Measurements from ENCODE around the gene RHEX.
"Not testable (repeated sequence)": the region's sequence is repeated elsewhere in the genome, so short reads cannot be mapped to it uniquely, and the experiment has no call there.

Gene RHEX

GRCh38 chr1:206052919-206053610 lies at the start of gene RHEX:
Gene RHEX, plus strand, starts transcription at chr1:206053173. Its CDS starts 44,656 bp downstream, at chr1:206097829.
- Histone ChIP-seq H3K9ac (peak within 1 kb of the TSS; percentile 65 to 82 (median 78); a peak in 21 of 22 replicates), H3K4me3 (peak within 1 kb of the TSS; percentile 28 to 70 (median 56); a peak in 19 of 20 replicates), H3K4me2 (peak within 1 kb of the TSS; percentile 79 to 91 (median 84)), H3K4me1 (peaks cover 41 to 74% (median 57%) of the 10 kb centered on the region in 10 experiments), H3K27ac (peak within 1 kb of the TSS; percentile 45 to 92 (median 86); a peak in 21 of 22 replicates), H3K9me3 (replicated peaks in 1 of 11) (peaks cover 0 to 35% (median 13%) of the 10 kb centered on the region in 11 experiments; a peak in 12 of 22 replicates), H3K36me3 (peaks cover 0 to 32% (median 17%) of the 10 kb centered on the region in 11 experiments; a peak in 14 of 22 replicates)
- H3K27me3 ChIP-seq, H4K20me1 ChIP-seq: not testable (repeated sequence)

- H3K4me2 ChIP-seq = peak overlapping the region in 8 of 11 experiments; percentile 50 to 99 (median 75); a peak in 15 of 22 replicates
These were observed 48.8 kb upstream of the RHEX start for GRCh38 chr1:206003854-206004800.

GRCh38 chr1:206004826-206005225 lies 48.1 kb upstream of the RHEX start:
- Histone ChIP-seq H3K4me2 (peak overlapping the region in 3 of 11 experiments; percentile 95 to 99 (median 98); a peak in 6 of 22 replicates), H3K9ac (no peak overlapping the region; a peak in 1 of 22 replicates), H3K36me3 (peaks cover 0 to 2% (median 0%) of the 10 kb centered on the region in 11 experiments; a peak in 2 of 22 replicates), H3K9me3 (replicated peaks in 1 of 11) (no peaks in the 10 kb centered on the region), H4K20me1 (no peaks in the 10 kb centered on the region; a peak in 1 of 22 replicates), H3K27ac (peak overlapping the region in 2 of 11 experiments; percentile 37 to 59; a peak in 3 of 22 replicates), H3K27me3 (no peaks in the 10 kb centered on the region), H3K4me1 (peaks cover 0 to 82% (median 46%) of the 10 kb centered on the region in 10 experiments; a peak in 16 of 20 replicates), H3K4me3 (no peak overlapping the region)
- TF ChIP-seq Cebpa-rat (IDR thresholded peaks at IDR 0.05) = no peak

More at GRCh38 chr1:206003854-206004800, 48.8 kb upstream of the RHEX start:
- H3K36me3 ChIP-seq = peaks cover 0 to 9% (median 0%) of the 10 kb centered on the region in 11 experiments; a peak in 3 of 22 replicates
- TF ChIP-seq Cebpa-rat (IDR thresholded peaks at IDR 0.05) = no peak
- no peak overlapping the region for H3K4me3 ChIP-seq
- H3K9ac ChIP-seq = peak overlapping the region in 3 of 11 experiments; percentile 5 to 69 (median 25); a peak in 2 of 22 replicates
- H3K27me3 ChIP-seq = no peaks in the 10 kb centered on the region
- H3K9me3 ChIP-seq (replicated peaks in 1 of 11) = peaks cover 0 to under 1% (median 0%) of the 10 kb centered on the region in 11 experiments; a peak in 2 of 22 replicates
- H3K27ac ChIP-seq = peak overlapping the region in 4 of 11 experiments; percentile 28 to 66 (median 44); a peak in 6 of 22 replicates
- H3K4me1 ChIP-seq = peaks cover 0 to 88% (median 46%) of the 10 kb centered on the region in 10 experiments; a peak in 16 of 20 replicates
- no peaks in the 10 kb centered on the region; a peak in 1 of 22 replicates for H4K20me1 ChIP-seq

GRCh38 chr1:206005234-206005633 lies 47.7 kb upstream of the RHEX start:
- H3K4me1 ChIP-seq = peaks cover 0 to 81% (median 46%) of the 10 kb centered on the region in 10 experiments; a peak in 16 of 20 replicates
- no peaks in the 10 kb centered on the region; a peak in 1 of 22 replicates for H3K36me3 ChIP-seq
- no peaks in the 10 kb centered on the region for H3K27me3 ChIP-seq
- no peak for TF ChIP-seq Cebpa-rat (IDR thresholded peaks at IDR 0.05)
- H4K20me1 ChIP-seq = no peaks in the 10 kb centered on the region
- H3K4me3 ChIP-seq = no peak overlapping the region
- peak overlapping the region in 3 of 11 experiments; percentile 37 to 59 (median 38); a peak in 4 of 22 replicates for H3K27ac ChIP-seq
- no peaks in the 10 kb centered on the region for H3K9me3 ChIP-seq (replicated peaks in 1 of 11)
- peak overlapping the region in 1 of 11 experiments; percentile 23; a peak in 2 of 22 replicates for H3K9ac ChIP-seq
- H3K4me2 ChIP-seq = peak overlapping the region in 5 of 11 experiments; percentile 38 to 99 (median 95); a peak in 8 of 22 replicates

- Histone ChIP-seq H3K27me3 (no peaks in the 10 kb centered on the region), H3K9ac (peak overlapping the region in 1 of 11 experiments; percentile 23; a peak in 2 of 22 replicates), H3K9me3 (replicated peaks in 1 of 11) (no peaks in the 10 kb centered on the region), H3K36me3 (no peaks in the 10 kb centered on the region; a peak in 1 of 22 replicates), H3K4me3 (no peak overlapping the region), H3K27ac (peak overlapping the region in 2 of 11 experiments; percentile 38 to 59; a peak in 2 of 22 replicates), H3K4me2 (peak overlapping the region in 5 of 11 experiments; percentile 38 to 99 (median 95); a peak in 10 of 22 replicates), H3K4me1 (peaks cover 0 to 81% (median 42%) of the 10 kb centered on the region in 10 experiments; a peak in 16 of 20 replicates), H4K20me1 (no peaks in the 10 kb centered on the region)
- TF ChIP-seq Cebpa-rat (IDR thresholded peaks at IDR 0.05) = no peak
These were observed 47.2 kb upstream of the RHEX start for GRCh38 chr1:206005778-206006180.

GRCh38 chr1:206006946-206007345 lies 46.0 kb upstream of the RHEX start:
- Histone ChIP-seq H3K36me3 (no peaks in the 10 kb centered on the region), H3K9ac (no peak overlapping the region), H3K27ac (no peak overlapping the region), H3K4me3 (no peak overlapping the region), H3K27me3 (no peaks in the 10 kb centered on the region), H3K9me3 (replicated peaks in 1 of 11) (no peaks in the 10 kb centered on the region), H4K20me1 (no peaks in the 10 kb centered on the region), H3K4me1 (peaks cover 10 to 82% (median 42%) of the 10 kb centered on the region in 10 experiments), H3K4me2 (peak overlapping the region in 3 of 11 experiments; percentile 95 to 99 (median 98); a peak in 7 of 22 replicates)
- TF ChIP-seq Cebpa-rat (IDR thresholded peaks at IDR 0.05) = no peak

- peaks cover 28 to 82% (median 41%) of the 10 kb centered on the region in 10 experiments for H3K4me1 ChIP-seq
- H3K9me3 ChIP-seq (replicated peaks in 1 of 11) = no peaks in the 10 kb centered on the region
- H3K4me2 ChIP-seq = peak overlapping the region in 2 of 11 experiments; percentile 83 to 88; a peak in 2 of 22 replicates
- no peaks in the 10 kb centered on the region for H3K27me3 ChIP-seq
- H3K4me3 ChIP-seq = no peak overlapping the region
- H4K20me1 ChIP-seq = no peaks in the 10 kb centered on the region
- H3K27ac ChIP-seq = no peak overlapping the region
- no peaks in the 10 kb centered on the region for H3K36me3 ChIP-seq
- TF ChIP-seq Cebpa-rat (IDR thresholded peaks at IDR 0.05) = no peak
- no peak overlapping the region for H3K9ac ChIP-seq
These were observed 42.9 kb upstream of the RHEX start for GRCh38 chr1:206010060-206010459.

GRCh38 chr1:206011057-206011456 lies 41.9 kb upstream of the RHEX start:
- H3K4me1 ChIP-seq = peaks cover 28 to 78% (median 37%) of the 10 kb centered on the region in 10 experiments
- TF ChIP-seq Cebpa-rat (IDR thresholded peaks at IDR 0.05) = no peak
- no peaks in the 10 kb centered on the region for H3K27me3 ChIP-seq
- no peaks in the 10 kb centered on the region for H4K20me1 ChIP-seq
- peak overlapping the region in 7 of 11 experiments; percentile 2 to 87 (median 41); a peak in 9 of 22 replicates for H3K27ac ChIP-seq
- H3K4me2 ChIP-seq = peak overlapping the region; percentile 37 to 88 (median 83); a peak in 21 of 22 replicates
- H3K36me3 ChIP-seq = no peaks in the 10 kb centered on the region
- H3K9ac ChIP-seq = peak overlapping the region in 1 of 11 experiments; percentile 12; a peak in 1 of 22 replicates
- H3K4me3 ChIP-seq = no peak overlapping the region
- no peaks in the 10 kb centered on the region for H3K9me3 ChIP-seq (replicated peaks in 1 of 11)
